ENCODE results near the gene C1orf159. TPM values are rescaled to one million over a fixed set of nuclear protein-coding genes. Genes with fewer than 3 reads are reported as not detected.

The C1orf159 gene
- polyA plus RNA-seq, 1 donor (not counting 4 experiments of a cell fraction or from before 2014, with no cell fraction given) = 6.1 TPM

DNA sequence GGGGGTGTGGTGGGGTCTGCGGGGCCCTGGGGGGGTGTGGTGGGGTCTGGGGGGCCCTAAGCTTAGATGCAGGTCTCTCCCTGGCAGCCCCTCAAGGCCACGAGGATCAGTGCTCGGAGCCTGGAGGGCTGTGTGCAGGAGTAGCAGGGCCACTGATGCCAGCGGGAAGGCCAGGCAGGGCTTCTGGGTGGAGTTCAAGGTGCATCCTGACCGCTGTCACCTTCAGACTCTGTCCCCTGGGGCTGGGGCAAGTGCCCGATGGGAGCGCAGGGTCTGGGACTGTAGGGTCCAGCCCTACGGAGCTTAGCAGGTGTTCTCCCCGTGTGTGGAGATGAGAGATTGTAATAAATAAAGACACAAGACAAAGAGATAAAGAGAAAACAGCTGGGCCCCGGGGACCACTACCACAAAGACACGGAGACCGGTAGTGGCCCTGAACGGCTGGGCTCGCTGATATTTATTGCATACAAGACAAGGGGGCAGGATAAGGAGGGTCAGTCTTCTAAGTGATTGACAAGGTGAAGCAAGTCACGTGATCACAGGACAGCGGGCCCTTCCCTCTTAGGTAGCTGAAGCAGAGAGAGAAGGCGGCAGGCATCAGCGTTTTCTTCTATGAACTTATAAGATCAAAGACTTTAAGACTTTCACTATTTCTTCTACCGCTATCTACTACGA lies 50.5 kb downstream of the C1orf159 start:
- TF ChIP-seq EZH2 (IDR thresholded peaks at IDR 0.05; ENCODE audit: low read length) = no peak
- TF ChIP-seq, protein P1, sequence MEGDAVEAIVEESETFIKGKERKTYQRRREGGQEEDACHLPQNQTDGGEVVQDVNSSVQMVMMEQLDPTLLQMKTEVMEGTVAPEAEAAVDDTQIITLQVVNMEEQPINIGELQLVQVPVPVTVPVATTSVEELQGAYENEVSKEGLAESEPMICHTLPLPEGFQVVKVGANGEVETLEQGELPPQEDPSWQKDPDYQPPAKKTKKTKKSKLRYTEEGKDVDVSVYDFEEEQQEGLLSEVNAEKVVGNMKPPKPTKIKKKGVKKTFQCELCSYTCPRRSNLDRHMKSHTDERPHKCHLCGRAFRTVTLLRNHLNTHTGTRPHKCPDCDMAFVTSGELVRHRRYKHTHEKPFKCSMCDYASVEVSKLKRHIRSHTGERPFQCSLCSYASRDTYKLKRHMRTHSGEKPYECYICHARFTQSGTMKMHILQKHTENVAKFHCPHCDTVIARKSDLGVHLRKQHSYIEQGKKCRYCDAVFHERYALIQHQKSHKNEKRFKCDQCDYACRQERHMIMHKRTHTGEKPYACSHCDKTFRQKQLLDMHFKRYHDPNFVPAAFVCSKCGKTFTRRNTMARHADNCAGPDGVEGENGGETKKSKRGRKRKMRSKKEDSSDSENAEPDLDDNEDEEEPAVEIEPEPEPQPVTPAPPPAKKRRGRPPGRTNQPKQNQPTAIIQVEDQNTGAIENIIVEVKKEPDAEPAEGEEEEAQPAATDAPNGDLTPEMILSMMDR (optimal IDR thresholded peaks at IDR 0.05 in 1 of 3, IDR thresholded peaks at IDR 0.05 in 1 of 3, conservative IDR thresholded peaks at IDR 0.05 in 1 of 3; ENCODE audit: extremely low read depth in 1 of 3, insufficient read depth in 2 of 3, low read length in 3 of 3) = no peak
- Histone ChIP-seq H2AFZ (ENCODE audit: control insufficient read depth, low read length) (no peak overlapping the region), H3K4me1 (ENCODE audit: control insufficient read depth, extremely low read depth, insufficient read depth, low read length) (peaks cover 22% of the 10 kb centered on the region), H3K79me2 (ENCODE audit: control insufficient read depth, insufficient read depth, low read length) (no peaks in the 10 kb centered on the region), H3K9ac (ENCODE audit: control insufficient read depth, extremely low read depth, insufficient read depth, low read length) (no peak overlapping the region), H3K36me3 (ENCODE audit: control insufficient read depth in 2 of 2, extremely low read depth in 1 of 2, insufficient read depth in 2 of 2, low read length in 2 of 2) (no peaks in the 10 kb centered on the region), H3K4me3 (ENCODE audit: control insufficient read depth in 2 of 3, extremely low read depth in 1 of 3, insufficient read depth in 2 of 3, low read depth in 1 of 3, low read length in 3 of 3) (no peak overlapping the region), H3K9me1 (ENCODE audit: control insufficient read depth, extremely low read depth, insufficient read depth, low read length) (no peaks in the 10 kb centered on the region), H4K20me1 (ENCODE audit: control insufficient read depth, extremely low read depth, insufficient read depth, low read length) (no peaks in the 10 kb centered on the region), H3K27ac (ENCODE audit: control insufficient read depth, insufficient read depth, low read length) (no peak overlapping the region), H3K27me3 (ENCODE audit: control insufficient read depth, extremely low read depth, insufficient read depth, low read length) (peaks cover 36% of the 10 kb centered on the region), H3K4me2 (ENCODE audit: control insufficient read depth, extremely low read depth, insufficient read depth, low read depth, low read length) (no peak overlapping the region), H3K9me3 (ENCODE audit: control insufficient read depth, low read depth, low read length) (no peaks in the 10 kb centered on the region)
- FAIRE-seq (no peak), DNase-seq (ENCODE audit: low read depth, low spot score) (no peak)
- dilution Hi-C loops (cut with MboI; ENCODE audit: extremely low pct_ligation_motif_present, low sequenced_read_pairs) = no loop called here

DNA sequence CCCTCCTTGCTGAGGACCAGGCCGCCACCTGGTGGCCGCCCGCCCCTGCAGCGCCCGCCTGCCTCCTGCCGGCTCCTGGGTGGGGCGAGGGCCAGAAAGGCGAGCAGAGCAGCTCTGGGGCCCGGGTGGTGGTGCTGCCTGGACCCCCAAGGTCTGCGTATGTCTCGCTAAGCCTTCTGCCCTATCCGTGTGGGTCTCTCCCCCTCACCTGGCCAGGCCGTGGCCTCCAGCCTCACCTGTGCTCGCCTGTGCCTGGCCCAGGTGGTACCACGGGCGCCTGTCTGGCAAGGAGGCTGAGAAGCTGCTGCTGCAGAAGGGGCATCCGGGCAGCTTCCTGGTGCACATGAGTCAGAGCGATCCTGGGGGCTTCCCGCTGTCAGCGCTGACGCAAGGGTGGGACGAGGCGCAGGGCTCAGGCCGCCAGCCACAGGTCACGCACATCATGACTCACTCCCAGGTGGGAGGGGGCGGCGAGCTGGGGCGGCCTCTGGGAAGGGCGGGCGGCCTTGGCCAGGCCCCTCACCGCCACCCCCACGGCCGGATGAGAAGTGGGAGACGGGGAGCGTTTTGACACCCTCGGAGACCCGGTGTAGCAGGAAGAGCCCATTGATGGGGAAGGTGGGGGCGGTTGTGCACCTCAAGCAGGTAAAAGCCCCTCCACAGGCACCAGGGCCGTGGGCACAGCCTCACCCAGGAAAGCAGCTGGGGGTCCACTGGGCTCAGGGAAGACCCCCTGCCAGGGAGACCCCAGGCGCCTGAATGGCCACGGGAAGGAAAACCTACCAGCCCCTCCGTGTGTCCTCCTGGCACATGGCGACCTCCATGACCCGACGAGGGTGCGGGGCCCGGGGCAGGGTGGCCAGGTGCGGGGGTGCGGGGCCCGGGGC lies 51.7 kb downstream of the C1orf159 start:
- Histone ChIP-seq H3K9me1 (ENCODE audit: control insufficient read depth, extremely low read depth, insufficient read depth, low read length) (no peaks in the 10 kb centered on the region), H3K4me3 (ENCODE audit: control insufficient read depth in 2 of 3, extremely low read depth in 1 of 3, insufficient read depth in 2 of 3, low read depth in 1 of 3, low read length in 3 of 3) (peak overlapping the region in 1 of 3 experiments; percentile 48), H2AFZ (ENCODE audit: control insufficient read depth, low read length) (peak overlapping the region; percentile 65), H3K36me3 (ENCODE audit: control insufficient read depth in 2 of 2, extremely low read depth in 1 of 2, insufficient read depth in 2 of 2, low read length in 2 of 2) (no peaks in the 10 kb centered on the region), H3K4me2 (ENCODE audit: control insufficient read depth, extremely low read depth, insufficient read depth, low read depth, low read length) (peak overlapping the region; percentile 74), H4K20me1 (ENCODE audit: control insufficient read depth, extremely low read depth, insufficient read depth, low read length) (no peaks in the 10 kb centered on the region), H3K9ac (ENCODE audit: control insufficient read depth, extremely low read depth, insufficient read depth, low read length) (peak overlapping the region; percentile 50), H3K27ac (ENCODE audit: control insufficient read depth, insufficient read depth, low read length) (no peak overlapping the region), H3K9me3 (ENCODE audit: control insufficient read depth, low read depth, low read length) (no peaks in the 10 kb centered on the region), H3K4me1 (ENCODE audit: control insufficient read depth, extremely low read depth, insufficient read depth, low read length) (peaks cover 27% of the 10 kb centered on the region), H3K27me3 (ENCODE audit: control insufficient read depth, extremely low read depth, insufficient read depth, low read length) (peaks cover 43% of the 10 kb centered on the region), H3K79me2 (ENCODE audit: control insufficient read depth, insufficient read depth, low read length) (no peaks in the 10 kb centered on the region)
- dilution Hi-C loops (cut with MboI; ENCODE audit: extremely low pct_ligation_motif_present, low sequenced_read_pairs) = no loop called here
- FAIRE-seq (no peak), DNase-seq (ENCODE audit: low read depth, low spot score) (peak; percentile 84)
- no peak for TF ChIP-seq EZH2 (IDR thresholded peaks at IDR 0.05; ENCODE audit: low read length)
- TF ChIP-seq, protein P1 (optimal IDR thresholded peaks at IDR 0.05 in 1 of 3, IDR thresholded peaks at IDR 0.05 in 1 of 3, conservative IDR thresholded peaks at IDR 0.05 in 1 of 3; ENCODE audit: extremely low read depth in 1 of 3, insufficient read depth in 2 of 3, low read length in 3 of 3) = peak; percentile 70 to 93 (median 82)

Measured in keratinocyte (primary cell).